HepG2 (cell line): ENCODE data around the gene CRYBA1. TPM values are rescaled to one million over a fixed set of nuclear protein-coding genes. Genes with fewer than 3 reads are reported as not detected.

Experiments
- ATAC-seq: fragments of 200-7000 bp; cut with Tn5 transposase; 3 replicates; pipeline ENCODE4 v1.9.1; 2020; ENCODE audit warnings: mild to moderate bottlenecking, moderate library complexity
- BruUV-seq: library from RNA; stranded (reverse); fragments of 400-500 nt; replicated peaks from 2 replicates; lab custom pipeline; 2021; lab: Mats Ljungman, UMichigan
- CTCF ChIA-PET: fragments of 300-600 bp; formaldehyde crosslinking; extraction: SDS; loops from one replicate; lab custom pipeline; 2021; ENCODE audit warnings: low total read pairs, inconsistent platforms, low intra/inter-chr PET ratio; lab: Yijun Ruan, JAX
- POLR2A ChIA-PET: fragments of 350-600 bp; sonication (Branson Sonifier 250); formaldehyde crosslinking; loops from one replicate; lab custom pipeline; 2020; ENCODE audit warnings: antibody characterized with exemption, inconsistent platforms; lab: Yijun Ruan, JAX
- DNase-seq: peaks from one replicate; pipeline ENCODE4 v3.0.0-alpha.2; 2015; ENCODE audit warnings: low spot score
- FAIRE-seq: peaks from 3 replicates; lab custom pipeline; 2011; peaks lifted over from hg19 to GRCh38; lab: Jason Lieb, UNC
- H2AFZ ChIP-seq: one replicate; pipeline ENCODE4 v1.6.1; 2011; ENCODE audit warnings: low read length, inconsistent platforms
- H3K27ac ChIP-seq: fragments of 300-600 bp; 3 replicates; pipeline ENCODE4 v1.8.0; 2011; ENCODE audit warnings: mixed run types, mild to moderate bottlenecking, mixed read lengths, low read length, inconsistent platforms; ENCODE audit not compliant: insufficient read depth; ENCODE audit errors: extremely low read length
- H3K27me3 ChIP-seq, 2 experiments: fragments of 200-600 bp in 1 of 2; 2 replicates in 1 of 2; 3 replicates in 1 of 2; pipeline versions ENCODE4 v1.6.0 to v1.8.0; 2011; ENCODE audit warnings: low read length in 2 of 2, mild to moderate bottlenecking in 2 of 2, moderate library complexity in 2 of 2, inconsistent platforms in 1 of 2; ENCODE audit not compliant: insufficient read depth in 2 of 2, control insufficient read depth in 1 of 2
- H3K36me3 ChIP-seq, 2 experiments: fragments of 200-600 bp in 1 of 2; replicated peaks in 1 of 2; 2 replicates in 1 of 2; 3 replicates in 1 of 2; pipeline versions ENCODE4 v1.5.1 to v1.8.0; 2011; ENCODE audit warnings: low read length in 2 of 2, inconsistent platforms in 1 of 2; ENCODE audit not compliant: insufficient read depth in 2 of 2, control insufficient read depth in 1 of 2
- H3K4me1 ChIP-seq: 2 replicates; pipeline ENCODE4 v1.5.1; 2012; ENCODE audit warnings: low read length, inconsistent platforms; ENCODE audit not compliant: insufficient read depth
- H3K4me2 ChIP-seq: 2 replicates; pipeline ENCODE4 v1.6.0; 2011; ENCODE audit warnings: low read depth, low read length, inconsistent platforms
- H3K4me3 ChIP-seq, 3 experiments: fragments of 200-600 bp in 1 of 3; sonication (generic), shearing (Covaris generic) in 1 of 3; replicated peaks in 1 of 3; 2 replicates each; pipeline ENCODE4 v1.5.1; 2011 to 2016; ENCODE audit warnings: low read length in 3 of 3, inconsistent platforms in 2 of 3, low read depth in 2 of 3, mild to moderate bottlenecking in 2 of 3, control low read depth in 1 of 3, mixed read lengths in 1 of 3; ENCODE audit not compliant: insufficient read depth in 1 of 3
- H3K79me2 ChIP-seq: one replicate; pipeline ENCODE4 v1.6.1; 2011; ENCODE audit warnings: low read length, inconsistent platforms; ENCODE audit not compliant: insufficient read depth
- H3K9ac ChIP-seq: 2 replicates; pipeline ENCODE4 v1.6.0; 2011; ENCODE audit warnings: mild to moderate bottlenecking, low read depth, low read length, inconsistent platforms; ENCODE audit not compliant: insufficient read depth
- H3K9me3 ChIP-seq: 2 replicates; pipeline ENCODE4 v1.5.1; 2012; ENCODE audit warnings: mild to moderate bottlenecking, low read length
- H4K20me1 ChIP-seq: 2 replicates; pipeline ENCODE4 v1.6.0; 2011; ENCODE audit warnings: inconsistent platforms, mild to moderate bottlenecking, low read length, moderate library complexity; ENCODE audit not compliant: insufficient read depth
- ARNT ChIP-seq: fragments of 450-650 bp; IDR thresholded peaks from 2 replicates; pipeline ENCODE4 v1.6.1; 2017
- ETV6 ChIP-seq: sonication (generic); formaldehyde crosslinking; conservative IDR thresholded peaks from 2 replicates; pipeline ENCODE4 v1.4.0; 2020; ENCODE audit warnings: missing genetic modification reagents
- GRHL1 ChIP-seq: sonication (generic); formaldehyde crosslinking; conservative IDR thresholded peaks from 2 replicates; pipeline ENCODE4 v1.8.0; 2022; ENCODE audit warnings: missing genetic modification reagents
- KDM6A ChIP-seq: IDR thresholded peaks from 2 replicates; pipeline ENCODE4 v1.6.1; 2016; ENCODE audit warnings: low read depth
- RBM22 ChIP-seq: fragments of 200-400 bp; formaldehyde crosslinking; optimal IDR thresholded peaks from 2 replicates; pipeline ENCODE3; 2017; ENCODE audit warnings: mild to moderate bottlenecking, low read length, moderate library complexity
- SNRNP70 ChIP-seq: fragments of 200-400 bp; formaldehyde crosslinking; IDR thresholded peaks from 2 replicates; pipeline ENCODE4 v1.6.1; 2017; ENCODE audit warnings: mild to moderate bottlenecking, low read depth, low read length, moderate library complexity
- YEATS4 ChIP-seq: sonication (generic); formaldehyde crosslinking; IDR thresholded peaks from 2 replicates; pipeline ENCODE4 v1.4.0; 2020; ENCODE audit warnings: missing genetic modification reagents, borderline replicate concordance
- ZBED4 ChIP-seq: sonication (generic); formaldehyde crosslinking; IDR thresholded peaks from 2 replicates; pipeline ENCODE4 v1.4.0; 2020; ENCODE audit warnings: missing genetic modification reagents, borderline replicate concordance
- ZFP37 ChIP-seq: sonication (generic); formaldehyde crosslinking; IDR thresholded peaks from 2 replicates; pipeline ENCODE4 v1.4.0; 2020; ENCODE audit warnings: missing genetic modification reagents, borderline replicate concordance
- ZIK1 ChIP-seq: sonication (generic); formaldehyde crosslinking; IDR thresholded peaks from 2 replicates; pipeline ENCODE4 v1.5.0; 2020; ENCODE audit warnings: mild to moderate bottlenecking, low read depth, missing genetic modification reagents, borderline replicate concordance
- ZNF362 ChIP-seq: sonication (generic); formaldehyde crosslinking; IDR thresholded peaks from 2 replicates; pipeline ENCODE4 v1.4.0; 2020; ENCODE audit warnings: missing genetic modification reagents, mild to moderate bottlenecking, borderline replicate concordance
- ZNF564 ChIP-seq: sonication (generic); formaldehyde crosslinking; IDR thresholded peaks from 2 replicates; pipeline ENCODE4 v1.8.1; 2023; ENCODE audit warnings: mild to moderate bottlenecking, missing genetic modification reagents
- ZNF605 ChIP-seq: sonication (generic); formaldehyde crosslinking; IDR thresholded peaks from 2 replicates; pipeline ENCODE4 v1.8.0; 2022; ENCODE audit warnings: mild to moderate bottlenecking, missing genetic modification reagents
- ZNF770 ChIP-seq: sonication (generic); formaldehyde crosslinking; IDR thresholded peaks from 2 replicates; pipeline ENCODE4 v1.5.0; 2020; ENCODE audit warnings: mild to moderate bottlenecking, missing genetic modification reagents
- WGBS: methylation state at CpG from one replicate; pipeline ENCODE4 v1.1.6; 2017; ENCODE audit warnings: low lambda C conversion rate; 5-methylcytosine and 5-hydroxymethylcytosine counted together
- in situ Hi-C: cut with HindIII; loops from 2 replicates; pipeline ENCODE4 v1.10.0; 2017; ENCODE audit warnings: low pct_unique_long_range_greater_than_20kb; ENCODE audit not compliant: extremely low pct_ligation_motif_present
- intact Hi-C: fragments of 100-400 bp; cut with micrococcal nuclease; formaldehyde crosslinking; loops from one replicate; pipeline ENCODE4 v1.10.0; 2022; ENCODE audit not compliant: unreplicated experiment
- polyA plus RNA-seq, 8 experiments: library from polyadenylated mRNA; depleted of rRNA in 3 of 8; stranded (reverse) in 7 of 8; unstranded in 1 of 8; fragments of >200 nt; fragmentation: Illumina TruSeq in 4 of 8; extraction: Trizol in 4 of 8; gene quantifications; 2 replicates each; pipeline versions ENCODE4 v1.2.1 to v1.2.3, GENCODE V29; 2011 to 2016; ENCODE audit warnings: low read depth in 4 of 8, missing spikeins in 1 of 8, mixed read lengths in 1 of 8; ENCODE audit not compliant: insufficient read depth in 1 of 8
- total RNA-seq, 5 experiments: library from RNA; depleted of rRNA; stranded (reverse); fragments of >200 nt; fragmentation: Illumina TruSeq; extraction: Trizol; gene quantifications; 2 replicates each; pipeline ENCODE4 v1.2.3, GENCODE V29; 2016; ENCODE audit warnings: low read depth in 1 of 5

The CRYBA1 gene
- total and polyA plus RNA-seq, 2 of the 13 experiments (the other 11 are each of a cell fraction or from before 2014, with no cell fraction given), result not detected

GRCh38 chr17:29283496-29283895, 36.8 kb downstream of the CRYBA1 start:
- WGBS, result 78% methylated on average over 5 of the region's 5 CpGs
- no TSS peak for BruUV-seq
- ChIA-PET CTCF (no interaction called here), POLR2A (interaction anchor here (3.3 kb wide), 1 partner anchor 10 kb away, joined by 17 read pairs; the partner anchor contains the start of gene NUFIP2)
- ATAC-seq, result peak; percentile 36; the same call in 1 of the 3 replicates
- no peak for FAIRE-seq
- no peaks in the 10 kb centered on the region for H3K9me3 ChIP-seq
- H3K79me2 ChIP-seq, result peaks cover 87% of the 10 kb centered on the region
- TF ChIP-seq SNRNP70 (no peak), ZBED4 (CRISPR knock-in tag) (no peak), ETV6 (CRISPR knock-in tag) (no peak), KDM6A (CRISPR knock-in tag) (no peak), ZIK1 (CRISPR knock-in tag) (no peak), RBM22 (peak; percentile 2), ZFP37 (no peak), ZNF564 (CRISPR knock-in tag) (no peak), ZNF605 (CRISPR knock-in tag) (no peak), GRHL1 (CRISPR knock-in tag) (no peak), ZNF362 (CRISPR knock-in tag) (no peak), ARNT (no peak), YEATS4 (no peak), ZNF770 (peak; percentile 72; the same call in 1 of the 2 replicates)
- H2AFZ ChIP-seq, result no peak overlapping the region
- H3K4me2 ChIP-seq, result peak overlapping the region; percentile 2; the same call in 1 of the 2 replicates
- in situ Hi-C loops (no loop called here), intact Hi-C loops (no loop called here)
- H3K4me1 ChIP-seq, result peaks cover 54% of the 10 kb centered on the region
- DNase-seq, result no peak
- no peaks in the 10 kb centered on the region for H3K27me3 ChIP-seq
- peaks cover 12 to 42% of the 10 kb centered on the region in 2 experiments for H3K36me3 ChIP-seq
- H3K4me3 ChIP-seq, result no peak overlapping the region
- H3K27ac ChIP-seq, result no peak overlapping the region
- no peak overlapping the region for H3K9ac ChIP-seq
- peaks cover 86% of the 10 kb centered on the region for H4K20me1 ChIP-seq
